ENCODE measurements around the gene TCHP. TPM values are rescaled to one million over a fixed set of nuclear protein-coding genes. Genes with fewer than 3 reads are reported as not detected.

TCHP gene
- total RNA-seq, 1 experiment from 2014 or later: 13.3 TPM

GRCh38 chr12:109926488-109927210, 26.6 kb downstream of the TCHP start:
- Histone ChIP-seq H3T11ph (ENCODE audit: low read length) (no peak overlapping the region), H2BK20ac (ENCODE audit: low read depth, low read length, poor library complexity, severe bottlenecking) (no peak overlapping the region), H2BK15ac (ENCODE audit: low read depth, low read length) (no peak overlapping the region), H3K27me3 (ENCODE audit: insufficient read depth, low read length) (no peaks in the 10 kb centered on the region), H3K23me2 (ENCODE audit: insufficient read length, low read depth, low read length, poor library complexity, severe bottlenecking) (no peaks in the 10 kb centered on the region), H3K79me1 (ENCODE audit: insufficient read depth, low read depth, low read length, poor library complexity, severe bottlenecking) (no peaks in the 10 kb centered on the region), H4K8ac (replicated peaks; ENCODE audit: insufficient read length, low read depth, low read length) (no peak overlapping the region), H2BK120ac (ENCODE audit: low read depth, low read length, poor library complexity, severe bottlenecking) (no peak overlapping the region), H2BK5ac (ENCODE audit: insufficient read length, low read length) (no peak overlapping the region), H3K4me2 (ENCODE audit: insufficient read depth, insufficient read length, low read length) (no peak overlapping the region), H3K9ac (ENCODE audit: extremely low read depth, insufficient read length, low read length) (no peak overlapping the region), H3K27ac (ENCODE audit: insufficient read length, low read depth, low read length) (no peak overlapping the region), H3K18ac (ENCODE audit: insufficient read length, low read depth, low read length) (no peak overlapping the region), H3K56ac (ENCODE audit: insufficient read length, low read depth, low read length) (no peak overlapping the region), H3K14ac (ENCODE audit: insufficient read depth, low read length) (no peak overlapping the region; the same call in 1 of the 2 replicates), H3K79me2 (ENCODE audit: insufficient read depth, low read length) (no peaks in the 10 kb centered on the region), H4K20me1 (ENCODE audit: control insufficient read depth, insufficient read depth, insufficient read length) (no peaks in the 10 kb centered on the region), H4K5ac (ENCODE audit: insufficient read length, low read depth, low read length) (no peak overlapping the region), H2AK5ac (ENCODE audit: insufficient read length, low read length) (no peak overlapping the region), H3K23ac (ENCODE audit: insufficient read length, low read depth, low read length) (no peak overlapping the region), H3K9me3 (ENCODE audit: control insufficient read depth, low read depth, low read length) (no peaks in the 10 kb centered on the region), H2AFZ (ENCODE audit: low read length) (no peak overlapping the region), H4K91ac (ENCODE audit: insufficient read length, low read depth, low read length) (no peak overlapping the region), H2BK12ac (ENCODE audit: insufficient read length, low read depth, low read length) (no peak overlapping the region), H3K4me1 (ENCODE audit: insufficient read depth, low read length) (no peaks in the 10 kb centered on the region), H3K4ac (ENCODE audit: low read depth, low read length) (no peak overlapping the region)
- no peak for TF ChIP-seq CTCF (conservative IDR thresholded peaks at IDR 0.05)
- no peaks in the 10 kb centered on the region; the same call in 1 of the 2 replicates for H3K27me3 Mint-ChIP-seq (ENCODE audit: low read depth)
- H3K27ac Mint-ChIP-seq: no peak overlapping the region; a peak in 1 of 7 replicates
- H3K4me3 Mint-ChIP-seq: no peak overlapping the region
- H3K4me1 Mint-ChIP-seq: peaks cover 0 to 10% of the 10 kb centered on the region in 2 experiments; a peak in 3 of 4 replicates
- no peaks in the 10 kb centered on the region; a peak in 1 of 5 replicates for H3K9me3 Mint-ChIP-seq
- DNase-seq: no peak
- WGBS (ENCODE audit: extremely low coverage, insufficient read length, low lambda C conversion rate): no CpG with 5 or more reads among the region's 11 CpGs
- peaks cover 0 to 8% (median 4%) of the 10 kb centered on the region in 3 experiments; a peak in 3 of 7 replicates for H3K36me3 Mint-ChIP-seq (ENCODE audit: insufficient read depth in 1 of 3, low read depth in 3 of 3)

Data from H9 (cell line).